ENCODE data around the gene PITPNC1. TPM values are rescaled to one million over a fixed set of nuclear protein-coding genes. Genes with fewer than 3 reads are reported as not detected.

Gene PITPNC1
- total RNA-seq, 1 experiment from 2014 or later, result 37.5 TPM

DNA sequence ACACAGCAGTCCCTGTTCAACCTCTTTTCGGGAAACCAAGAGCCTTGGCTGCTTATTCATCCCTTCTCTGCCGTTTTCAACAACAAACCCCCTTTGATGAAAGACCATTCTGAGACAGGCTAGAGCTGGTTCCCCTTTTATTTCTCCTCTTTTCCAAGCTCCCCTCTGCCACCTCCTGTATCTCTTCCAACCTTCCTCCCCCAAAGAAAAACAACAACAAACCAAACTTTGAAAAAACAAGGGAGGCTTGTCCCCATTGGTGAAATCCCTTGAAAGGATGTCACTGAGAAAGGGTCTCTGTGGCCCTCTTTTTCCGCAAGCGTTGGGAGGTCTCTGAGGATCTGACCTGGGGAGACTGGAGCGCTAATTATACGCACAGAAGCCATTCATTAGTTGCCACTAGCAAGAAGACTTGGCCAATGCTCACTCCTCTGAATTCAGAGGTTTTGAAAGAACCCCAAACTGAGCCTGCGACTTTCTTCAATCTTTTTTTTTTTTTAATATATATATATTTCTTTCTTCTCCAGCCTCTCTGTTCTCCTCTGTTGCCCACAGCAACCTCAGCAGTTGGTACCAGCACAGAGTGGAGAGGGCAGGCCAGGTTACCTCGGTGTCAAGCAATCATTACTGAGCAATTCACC is 101.4 kb downstream of the PITPNC1 start:
- Histone ChIP-seq H3K27me3 (ENCODE audit: insufficient read depth, low read length) (no peaks in the 10 kb centered on the region), H3K18ac (ENCODE audit: insufficient read length, low read depth, low read length) (no peak overlapping the region), H2AK5ac (ENCODE audit: insufficient read length, low read length) (no peak overlapping the region), H3K9me3 (ENCODE audit: control insufficient read depth, low read depth, low read length) (no peaks in the 10 kb centered on the region), H4K91ac (ENCODE audit: insufficient read length, low read depth, low read length) (no peak overlapping the region), H2BK20ac (ENCODE audit: low read depth, low read length, poor library complexity, severe bottlenecking) (no peak overlapping the region), H4K5ac (ENCODE audit: insufficient read length, low read depth, low read length) (no peak overlapping the region), H2BK120ac (ENCODE audit: low read depth, low read length, poor library complexity, severe bottlenecking) (no peak overlapping the region), H3K56ac (ENCODE audit: insufficient read length, low read depth, low read length) (no peak overlapping the region), H3K4me1 (ENCODE audit: insufficient read depth, low read length) (peaks cover 5% of the 10 kb centered on the region; the same call in 1 of the 2 replicates), H3K4ac (ENCODE audit: low read depth, low read length) (no peak overlapping the region; the same call in 1 of the 2 replicates), H3K23me2 (ENCODE audit: insufficient read length, low read depth, low read length, poor library complexity, severe bottlenecking) (no peaks in the 10 kb centered on the region), H3K4me2 (ENCODE audit: insufficient read depth, insufficient read length, low read length) (no peak overlapping the region), H3K9ac (ENCODE audit: extremely low read depth, insufficient read length, low read length) (no peak overlapping the region), H2BK5ac (ENCODE audit: insufficient read length, low read length) (no peak overlapping the region), H3K27ac (ENCODE audit: insufficient read length, low read depth, low read length) (no peak overlapping the region), H2BK12ac (ENCODE audit: insufficient read length, low read depth, low read length) (no peak overlapping the region), H2BK15ac (ENCODE audit: low read depth, low read length) (no peak overlapping the region), H4K8ac (replicated peaks; ENCODE audit: insufficient read length, low read depth, low read length) (no peak overlapping the region), H3K14ac (ENCODE audit: insufficient read depth, low read length) (peak overlapping the region; percentile 47; the same call in 1 of the 2 replicates), H4K20me1 (ENCODE audit: control insufficient read depth, insufficient read depth, insufficient read length) (no peaks in the 10 kb centered on the region), H3T11ph (ENCODE audit: low read length) (no peak overlapping the region), H3K23ac (ENCODE audit: insufficient read length, low read depth, low read length) (no peak overlapping the region), H2AFZ (ENCODE audit: low read length) (no peak overlapping the region), H3K79me2 (ENCODE audit: insufficient read depth, low read length) (peaks cover 4% of the 10 kb centered on the region; the same call in 1 of the 2 replicates), H3K79me1 (ENCODE audit: insufficient read depth, low read depth, low read length, poor library complexity, severe bottlenecking) (peaks cover 6% of the 10 kb centered on the region)
- no CpG with 5 or more reads among the region's 8 CpGs for WGBS (ENCODE audit: extremely low coverage, insufficient read length, low lambda C conversion rate)
- DNase-seq, result peak; percentile 25
- H3K36me3 Mint-ChIP-seq (ENCODE audit: insufficient read depth in 1 of 3, low read depth in 3 of 3), result no peaks in the 10 kb centered on the region
- H3K27me3 Mint-ChIP-seq (ENCODE audit: low read depth), result no peaks in the 10 kb centered on the region; the same call in 1 of the 2 replicates
- H3K27ac Mint-ChIP-seq, result peak overlapping the region; percentile 4 to 73 (median 45); a peak in 4 of 7 replicates
- peaks cover 40 to 52% of the 10 kb centered on the region in 2 experiments for H3K4me1 Mint-ChIP-seq
- no peaks in the 10 kb centered on the region for H3K9me3 Mint-ChIP-seq
- H3K4me3 Mint-ChIP-seq, result no peak overlapping the region
- TF ChIP-seq, protein P1, sequence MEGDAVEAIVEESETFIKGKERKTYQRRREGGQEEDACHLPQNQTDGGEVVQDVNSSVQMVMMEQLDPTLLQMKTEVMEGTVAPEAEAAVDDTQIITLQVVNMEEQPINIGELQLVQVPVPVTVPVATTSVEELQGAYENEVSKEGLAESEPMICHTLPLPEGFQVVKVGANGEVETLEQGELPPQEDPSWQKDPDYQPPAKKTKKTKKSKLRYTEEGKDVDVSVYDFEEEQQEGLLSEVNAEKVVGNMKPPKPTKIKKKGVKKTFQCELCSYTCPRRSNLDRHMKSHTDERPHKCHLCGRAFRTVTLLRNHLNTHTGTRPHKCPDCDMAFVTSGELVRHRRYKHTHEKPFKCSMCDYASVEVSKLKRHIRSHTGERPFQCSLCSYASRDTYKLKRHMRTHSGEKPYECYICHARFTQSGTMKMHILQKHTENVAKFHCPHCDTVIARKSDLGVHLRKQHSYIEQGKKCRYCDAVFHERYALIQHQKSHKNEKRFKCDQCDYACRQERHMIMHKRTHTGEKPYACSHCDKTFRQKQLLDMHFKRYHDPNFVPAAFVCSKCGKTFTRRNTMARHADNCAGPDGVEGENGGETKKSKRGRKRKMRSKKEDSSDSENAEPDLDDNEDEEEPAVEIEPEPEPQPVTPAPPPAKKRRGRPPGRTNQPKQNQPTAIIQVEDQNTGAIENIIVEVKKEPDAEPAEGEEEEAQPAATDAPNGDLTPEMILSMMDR (conservative IDR thresholded peaks at IDR 0.05), result no peak

Measured in H9 (cell line).